ENCODE data around the gene ABTB2. TPM values are rescaled to one million over a fixed set of nuclear protein-coding genes. Genes with fewer than 3 reads are reported as not detected.
"Not testable (repeated sequence)": the region's sequence is repeated elsewhere in the genome, so short reads cannot be mapped to it uniquely, and the experiment has no call there.

ABTB2 gene
- total and polyA plus RNA-seq, 9 of the 15 experiments (the other 6 are each of a cell fraction or from before 2014, with no cell fraction given) = 0.03 to 0.18 (median 0.12) TPM; not detected in 2

GRCh38 chr11:34249439-34249838 is 108.4 kb downstream of the ABTB2 start (continued):
- no peak for TF ChIP-seq E2F5 (CRISPR knock-in tag; IDR thresholded peaks at IDR 0.05)

- H3K36me3 ChIP-seq (ENCODE audit: control insufficient read depth, insufficient read depth, low read length); in situ Hi-C loops (cut with MboI); H3K4me3 ChIP-seq; H3K27me3 ChIP-seq (ENCODE audit: control insufficient read depth in 2 of 2, insufficient read depth in 2 of 2, low read length in 2 of 2); intact Hi-C loops (cut with micrococcal nuclease); ATAC-seq; H3K27ac ChIP-seq (ENCODE audit: extremely low read depth, low read depth, low read length); H3K79me2 ChIP-seq (ENCODE audit: control insufficient read depth, insufficient read depth, low read length); H3K9me1 ChIP-seq (ENCODE audit: control insufficient read depth, insufficient read depth, low read length); H3K4me2 ChIP-seq (ENCODE audit: insufficient read depth, low read length); H3K9me3 ChIP-seq (replicated peaks; ENCODE audit: control insufficient read depth, insufficient read depth, low read depth, low read length); FAIRE-seq; H4K20me1 ChIP-seq (replicated peaks; ENCODE audit: control insufficient read depth, insufficient read depth, low read length); H3K9ac ChIP-seq (ENCODE audit: insufficient read depth in 1 of 2, low read depth in 2 of 2, low read length in 2 of 2); POLR2A ChIA-PET; BruUV-seq (replicated peaks); DNase-seq (ENCODE audit: extremely low read depth in 1 of 4, low spot score in 3 of 4); H2AFZ ChIP-seq (ENCODE audit: low read depth, low read length): not testable (repeated sequence)
- CTCF ChIA-PET (ENCODE audit: low intra/inter-chr PET ratio) = interaction anchor here (0.7 kb wide), 1 partner anchor 102 kb away, joined by 7 read pairs; no protein-coding TSS in a partner anchor
- peaks cover 23 to 35% of the 10 kb centered on the region in 2 experiments for H3K4me1 ChIP-seq (replicated peaks in 1 of 2; ENCODE audit: control insufficient read depth in 2 of 2, insufficient read depth in 2 of 2, low read length in 2 of 2)
- 82% methylated on average over 1 of the region's 4 CpGs for WGBS (ENCODE audit: insufficient coverage, low coverage, missing lambda C conversion rate)
Observed at GRCh38 chr11:34246511-34246910, 111.3 kb downstream of the ABTB2 start.

- ChIA-PET POLR2A (interaction anchor here (1.4 kb wide), 1 partner anchor 9 kb away, joined by 5 read pairs; no protein-coding TSS in a partner anchor), CTCF (ENCODE audit: low intra/inter-chr PET ratio) (no interaction called here)
- ATAC-seq (no peak), FAIRE-seq (no peak), DNase-seq (ENCODE audit: extremely low read depth in 1 of 4, low spot score in 3 of 4) (no peak)
- Histone ChIP-seq H3K27ac (ENCODE audit: extremely low read depth, low read depth, low read length) (no peak overlapping the region), H3K9ac (ENCODE audit: insufficient read depth in 1 of 2, low read depth in 2 of 2, low read length in 2 of 2) (no peak overlapping the region), H3K9me3 (replicated peaks; ENCODE audit: control insufficient read depth, insufficient read depth, low read depth, low read length) (no peaks in the 10 kb centered on the region), H3K9me1 (ENCODE audit: control insufficient read depth, insufficient read depth, low read length) (no peaks in the 10 kb centered on the region), H3K27me3 (ENCODE audit: control insufficient read depth in 2 of 2, insufficient read depth in 2 of 2, low read length in 2 of 2) (0 out of 5 replicates have a peak, but pooled peaks cover 0 to 6% of the 10 kb centered on the region in 2 experiments), H3K4me2 (ENCODE audit: insufficient read depth, low read length) (no peak overlapping the region), H3K4me3 (no peak overlapping the region), H3K36me3 (ENCODE audit: control insufficient read depth, insufficient read depth, low read length) (no peaks in the 10 kb centered on the region), H2AFZ (ENCODE audit: low read depth, low read length) (no peak overlapping the region), H4K20me1 (replicated peaks; ENCODE audit: control insufficient read depth, insufficient read depth, low read length) (peaks cover 4% of the 10 kb centered on the region; the same call in 1 of the 2 replicates), H3K79me2 (ENCODE audit: control insufficient read depth, insufficient read depth, low read length) (no peaks in the 10 kb centered on the region), H3K4me1 (replicated peaks in 1 of 2; ENCODE audit: control insufficient read depth in 2 of 2, insufficient read depth in 2 of 2, low read length in 2 of 2) (peaks cover 26 to 30% of the 10 kb centered on the region in 2 experiments)
- in situ Hi-C loops (cut with MboI) (no loop called here), intact Hi-C loops (cut with micrococcal nuclease) (no loop called here)
- 80% methylated on average over 4 of the region's 4 CpGs for WGBS (ENCODE audit: insufficient coverage, low coverage, missing lambda C conversion rate)
- no peak for TF ChIP-seq EP300 (IDR thresholded peaks at IDR 0.05; ENCODE audit: low read length)
- no peak for TF ChIP-seq ZNF586 (CRISPR knock-in tag; conservative IDR thresholded peaks at IDR 0.05)
- BruUV-seq (replicated peaks) = no TSS peak
Observed at GRCh38 chr11:34245041-34245440, 112.8 kb downstream of the ABTB2 start.

Measured in K562 (cell line).